B cell (primary cell): ENCODE data around the gene ST8SIA5. TPM values are rescaled to one million over a fixed set of nuclear protein-coding genes. Genes with fewer than 3 reads are reported as not detected.
A peak's percentile ranks its signal among the peaks of the same experiment; 100 is the strongest.

Source experiments
- ATAC-seq: fragments of 200-7000 bp; cut with Tn5 transposase; one replicate; pipeline ENCODE4 v1.10.0; 2021; ENCODE audit warnings: low read depth, mild to moderate bottlenecking, moderate number of reproducible peaks, moderate library complexity
- CTCF ChIA-PET: fragments of 350-600 bp; sonication (Branson Sonifier 250); formaldehyde crosslinking; loops from one replicate; lab custom pipeline; 2021; ENCODE audit warnings: antibody characterized with exemption, inconsistent platforms; lab: Charles Lee
- POLR2A ChIA-PET: fragments of 350-600 bp; sonication (Branson Sonifier 250); formaldehyde crosslinking; loops from one replicate; lab custom pipeline; 2021; ENCODE audit warnings: antibody characterized with exemption; lab: Charles Lee
- DNase-seq: peaks from one replicate; pipeline ENCODE4 v3.0.0; 2013
- H2AFZ ChIP-seq: 2 replicates; pipeline ENCODE4 v1.6.1; 2012; ENCODE audit warnings: mild to moderate bottlenecking, low read depth, low read length; ENCODE audit not compliant: insufficient read depth, poor library complexity, severe bottlenecking
- H3K27ac ChIP-seq, 2 donors: 1 replicate in 1 of 2; 2 replicates in 1 of 2; pipeline ENCODE4 v1.5.1; 2012 to 2013; ENCODE audit warnings: low read length in 2 of 2, mild to moderate bottlenecking in 2 of 2, moderate library complexity in 1 of 2
- H3K27me3 ChIP-seq, 4 experiments: fragments of 200-600 bp in 1 of 4; sonication (generic) in 1 of 4; replicated peaks in 1 of 4; 1 replicate in 2 of 4; 2 replicates in 2 of 4; pipeline versions ENCODE4 v1.6.1 to v1.7.0; 2013 to 2016; ENCODE audit warnings: low read length in 3 of 4, mild to moderate bottlenecking in 2 of 4, mixed read lengths in 1 of 4, moderate library complexity in 1 of 4; ENCODE audit not compliant: insufficient read depth in 4 of 4, control insufficient read depth in 3 of 4; ENCODE audit errors: control extremely low read depth in 1 of 4
- H3K36me3 ChIP-seq, 2 experiments: replicated peaks in 1 of 2; 1 replicate in 1 of 2; 2 replicates in 1 of 2; pipeline versions ENCODE4 v1.6.1 to v1.7.1; 2013; ENCODE audit warnings: low read length in 1 of 2; ENCODE audit not compliant: insufficient read depth in 2 of 2, control insufficient read depth in 1 of 2; ENCODE audit errors: control extremely low read depth in 1 of 2, extremely low read depth in 1 of 2
- H3K4me1 ChIP-seq, 2 donors: fragments of 200-600 bp in 1 of 2; sonication (generic) in 1 of 2; 1 replicate in 1 of 2; 2 replicates in 1 of 2; pipeline versions ENCODE4 v1.5.1 to v1.6.1; 2013 to 2017; ENCODE audit warnings: low read length in 2 of 2; ENCODE audit not compliant: control insufficient read depth in 2 of 2, insufficient read depth in 2 of 2
- H3K4me2 ChIP-seq: replicated peaks from 2 replicates; pipeline ENCODE3; 2012; ENCODE audit warnings: mild to moderate bottlenecking, low read depth, low read length; ENCODE audit not compliant: poor library complexity, severe bottlenecking
- H3K4me3 ChIP-seq, 5 experiments: fragments of 200-600 bp in 1 of 5; sonication (generic) in 1 of 5; 1 replicate in 3 of 5; 2 replicates in 2 of 5; pipeline versions ENCODE4 v1.5.1 to v1.7.0; 2011 to 2016; ENCODE audit warnings: low read length in 4 of 5, mild to moderate bottlenecking in 4 of 5, low read depth in 2 of 5, control low read depth in 1 of 5, moderate library complexity in 1 of 5; ENCODE audit not compliant: insufficient read depth in 1 of 5; ENCODE audit errors: control extremely low read depth in 1 of 5, extremely low read depth in 1 of 5
- H3K79me2 ChIP-seq: fragments of 200-600 bp; sonication (generic); one replicate; pipeline ENCODE4 v1.6.0; 2016; ENCODE audit warnings: low read length; ENCODE audit not compliant: control insufficient read depth, insufficient read depth
- H3K9ac ChIP-seq: fragments of 200-600 bp; sonication (generic); 2 replicates; pipeline ENCODE4 v1.6.1; 2017; ENCODE audit warnings: mild to moderate bottlenecking, low read length, moderate library complexity
- H3K9me3 ChIP-seq, 3 donors: one replicate each; pipeline versions ENCODE4 v1.6.1 to v1.7.1; 2013; ENCODE audit warnings: low read length in 2 of 3; ENCODE audit not compliant: control insufficient read depth in 2 of 3, insufficient read depth in 1 of 3; ENCODE audit errors: control extremely low read depth in 1 of 3
- H4K20me1 ChIP-seq: 2 replicates; pipeline ENCODE4 v1.6.0; 2012; ENCODE audit warnings: mild to moderate bottlenecking, low read length; ENCODE audit not compliant: insufficient read depth, control insufficient read depth, poor library complexity, severe bottlenecking
- H3K27ac Mint-ChIP-seq: one replicate; pipeline ENCODE4 v1.8.0; 2021; ENCODE audit warnings: mixed read lengths
- H3K27me3 Mint-ChIP-seq: one replicate; pipeline ENCODE4 v1.8.0; 2021; ENCODE audit warnings: mixed read lengths
- H3K4me1 Mint-ChIP-seq: one replicate; pipeline ENCODE4 v1.8.0; 2021; ENCODE audit warnings: mixed read lengths
- H3K4me3 Mint-ChIP-seq: one replicate; pipeline ENCODE4 v1.8.0; 2021; ENCODE audit warnings: mixed read lengths
- H3K9me3 Mint-ChIP-seq: one replicate; pipeline ENCODE4 v1.8.0; 2022; ENCODE audit warnings: mixed read lengths; ENCODE audit not compliant: insufficient read depth
- CTCF ChIP-seq: fragments of 200-600 bp; IDR thresholded peaks from one replicate; pipeline ENCODE4 v1.8.0; 2022; ENCODE audit warnings: antibody characterized with exemption, mild to moderate bottlenecking
- EZH2 ChIP-seq: IDR thresholded peaks from 2 replicates; pipeline ENCODE4 v1.6.1; 2012; ENCODE audit warnings: borderline replicate concordance, low read depth, mild to moderate bottlenecking, moderate library complexity, low read length; ENCODE audit not compliant: insufficient read depth, poor library complexity, severe bottlenecking
- WGBS: methylation state at CpG from one replicate; pipeline ENCODE4 v1.1.5; 2013; ENCODE audit warnings: missing lambda C conversion rate; ENCODE audit not compliant: insufficient coverage; 5-methylcytosine and 5-hydroxymethylcytosine counted together
- intact Hi-C: fragments of 100-400 bp; cut with micrococcal nuclease; formaldehyde crosslinking; loops from one replicate; pipeline ENCODE4 v1.10.0; 2022
- polyA plus RNA-seq: library from polyadenylated mRNA; depleted of rRNA; stranded (reverse); fragments of >200 nt; gene quantifications from 2 replicates; pipeline ENCODE4 v1.2.3, GENCODE V29; 2012
- total RNA-seq, 2 donors: library from RNA; stranded (reverse); fragments of 120-200 nt in 1 of 2; gene quantifications; 1 replicate in 1 of 2; 2 replicates in 1 of 2; pipeline versions ENCODE4 v1.2.3 to v1.2.4, GENCODE V29; 2013 to 2022

Gene ST8SIA5
- total and polyA plus RNA-seq, 2 donors (not counting 1 experiment from before 2014, with no cell fraction given): not detected

GRCh38 chr18:46719388-46719787 lies 37.5 kb downstream of the ST8SIA5 start:
- H3K27me3 Mint-ChIP-seq: peaks cover 20% of the 10 kb centered on the region
- TF ChIP-seq CTCF: peak; percentile 8
- no peak for TF ChIP-seq EZH2
- no peaks in the 10 kb centered on the region for H3K36me3 ChIP-seq
- no peak overlapping the region for H3K4me3 Mint-ChIP-seq
- H3K9ac ChIP-seq: no peak overlapping the region
- ATAC-seq (no peak), DNase-seq (no peak)
- no peaks in the 10 kb centered on the region for H3K27me3 ChIP-seq
- H4K20me1 ChIP-seq: no peaks in the 10 kb centered on the region
- no peak overlapping the region for H3K4me3 ChIP-seq
- intact Hi-C loops: no loop called here
- no peak overlapping the region for H3K27ac Mint-ChIP-seq
- no peaks in the 10 kb centered on the region for H3K79me2 ChIP-seq
- no peak overlapping the region for H3K4me2 ChIP-seq
- POLR2A ChIA-PET: no interaction called here
- no peaks in the 10 kb centered on the region for H3K4me1 ChIP-seq
- CTCF ChIA-PET: no interaction called here
- 78% methylated on average over 5 of the region's 5 CpGs for WGBS
- no peaks in the 10 kb centered on the region for H3K9me3 ChIP-seq
- H3K9me3 Mint-ChIP-seq: no peaks in the 10 kb centered on the region
- no peaks in the 10 kb centered on the region for H3K4me1 Mint-ChIP-seq
- no peak overlapping the region for H2AFZ ChIP-seq
- no peak overlapping the region for H3K27ac ChIP-seq

GRCh38 chr18:46718501-46719341 lies 38.1 kb downstream of the ST8SIA5 start:
- no peaks in the 10 kb centered on the region for H3K4me1 Mint-ChIP-seq
- H3K79me2 ChIP-seq: no peaks in the 10 kb centered on the region
- H3K36me3 ChIP-seq: no peaks in the 10 kb centered on the region
- no peak for TF ChIP-seq CTCF
- TF ChIP-seq EZH2: no peak
- no peak overlapping the region for H3K27ac ChIP-seq
- H3K27me3 ChIP-seq: no peaks in the 10 kb centered on the region
- WGBS: 53% methylated on average over 3 of the region's 10 CpGs
- H2AFZ ChIP-seq: no peak overlapping the region
- H3K9me3 Mint-ChIP-seq: no peaks in the 10 kb centered on the region
- H3K4me3 Mint-ChIP-seq: no peak overlapping the region
- ChIA-PET CTCF (no interaction called here), POLR2A (no interaction called here)
- peaks cover 20% of the 10 kb centered on the region for H3K27me3 Mint-ChIP-seq
- no peaks in the 10 kb centered on the region for H3K9me3 ChIP-seq
- no peaks in the 10 kb centered on the region for H4K20me1 ChIP-seq
- no peak overlapping the region for H3K27ac Mint-ChIP-seq
- ATAC-seq: no peak
- DNase-seq: no peak
- no peak overlapping the region for H3K4me3 ChIP-seq
- H3K4me2 ChIP-seq: no peak overlapping the region
- intact Hi-C loops: no loop called here
- H3K9ac ChIP-seq: no peak overlapping the region
- no peaks in the 10 kb centered on the region for H3K4me1 ChIP-seq
